Adrenal gland (tissue), 12 donors: Measurements from ENCODE around the gene SUSD1. TPM values are rescaled to one million over a fixed set of nuclear protein-coding genes. Genes with fewer than 3 reads are reported as not detected.
"Not testable (repeated sequence)": the region's sequence is repeated elsewhere in the genome, so short reads cannot be mapped to it uniquely, and the experiment has no call there.

Experiments
- DNase-seq, 7 donors: peaks; one replicate each; pipeline ENCODE4 v3.0.0-alpha.2; 2019 to 2020
- H3K27ac ChIP-seq, 5 donors: fragments of 200-600 bp; sonication (generic) in 4 of 5; 1 replicate in 3 of 5; 2 replicates in 2 of 5; pipeline versions ENCODE4 v1.5.1 to v1.8.0; 2016 to 2020; ENCODE audit warnings: mild to moderate bottlenecking in 1 of 5
- H3K27me3 ChIP-seq: fragments of 200-600 bp; 2 replicates; pipeline ENCODE4 v1.8.0; 2021
- H3K36me3 ChIP-seq, 2 donors: fragments of 200-600 bp; replicated peaks in 1 of 2; 1 replicate in 1 of 2; 2 replicates in 1 of 2; pipeline versions ENCODE4 v1.5.1 to v1.8.0; 2018 to 2022
- H3K4me1 ChIP-seq, 2 donors: fragments of 200-600 bp; replicated peaks in 1 of 2; 1 replicate in 1 of 2; 2 replicates in 1 of 2; pipeline versions ENCODE4 v1.5.1 to v1.8.0; 2018 to 2021
- H3K4me3 ChIP-seq, 4 donors: fragments of 200-600 bp; sonication (generic) in 3 of 4; one replicate each; pipeline ENCODE4 v1.5.1; 2016 to 2018
- H3K9me3 ChIP-seq, 3 donors: fragments of 200-600 bp; sonication (generic) in 1 of 3; replicated peaks in 1 of 3; 1 replicate in 2 of 3; 2 replicates in 1 of 3; pipeline versions ENCODE4 v1.5.1 to v1.8.0; 2016 to 2021
- CTCF ChIP-seq, 6 experiments: fragments of 450-650 bp in 4 of 6; fragments of 200-600 bp in 2 of 6; sonication (generic) in 1 of 6; IDR thresholded peaks; 1 replicate in 5 of 6; 2 replicates in 1 of 6; pipeline versions ENCODE4 v1.5.1 to v1.8.0; 2016 to 2021; ENCODE audit warnings: antibody characterized with exemption in 6 of 6, mild to moderate bottlenecking in 2 of 6, moderate library complexity in 1 of 6
- POLR2A ChIP-seq, 2 donors: fragments of 450-650 bp; IDR thresholded peaks; one replicate each; pipeline ENCODE4 v1.6.1; 2017; ENCODE audit warnings: antibody characterized with exemption in 2 of 2, mild to moderate bottlenecking in 2 of 2, moderate library complexity in 1 of 2
- WGBS, 4 donors: extraction: QIAGEN DNeasy Blood & Tissue Kit in 2 of 4; methylation state at CpG; one replicate each; pipeline versions ENCODE4 v1.1.5 to v1.1.7; 2013 to 2017; 5-methylcytosine and 5-hydroxymethylcytosine counted together
- intact Hi-C, 2 donors: fragments of 100-400 bp; cut with DNase I; formaldehyde crosslinking; loops; one replicate each; pipeline versions ENCODE4 v1.14.1 to v1.15.0; 2022 to 2023
- polyA plus RNA-seq, 3 donors: library from polyadenylated mRNA; stranded (reverse); fragments of 200-250 nt in 2 of 3; fragments of 350-450 nt in 1 of 3; fragmentation: Illumina TruSeq in 1 of 3; extraction: RNeasy Lipid Tissue Mini Kit (QIAGEN cat#74804) in 1 of 3; gene quantifications; one replicate each; pipeline ENCODE4 v1.2.3, GENCODE V29; 2013 to 2014
- total RNA-seq, 9 donors: library from RNA; depleted of rRNA in 4 of 9; stranded (reverse); fragments of >200 nt in 4 of 9; fragments of 120-200 nt in 1 of 9; fragmentation: NEBNext Ultra II Directional in 1 of 9; extraction: Animal tissue kit (Norgen Biotek cat#: 25700) in 1 of 9; gene quantifications; one replicate each; pipeline versions ENCODE4 v1.1.0 to v1.2.4, GENCODE V29; 2013 to 2023
- donor health status: healthy with polysubstance abuse.
- donor health status: Bipolar disorder and iron deficiency.
- donor health status: DM: yes; HTN: yes; CAD: no.
- donor health status: DM: no; HTN: no; CAD: no.
- donor health status: DM: no; HTN: no; CAD: no.
- donor health status: DM: yes; HTN: yes; CAD: no.

Gene SUSD1
- total and polyA plus RNA-seq, 12 donors = 4.7 to 37.0 (median 20.8) TPM

DNA sequence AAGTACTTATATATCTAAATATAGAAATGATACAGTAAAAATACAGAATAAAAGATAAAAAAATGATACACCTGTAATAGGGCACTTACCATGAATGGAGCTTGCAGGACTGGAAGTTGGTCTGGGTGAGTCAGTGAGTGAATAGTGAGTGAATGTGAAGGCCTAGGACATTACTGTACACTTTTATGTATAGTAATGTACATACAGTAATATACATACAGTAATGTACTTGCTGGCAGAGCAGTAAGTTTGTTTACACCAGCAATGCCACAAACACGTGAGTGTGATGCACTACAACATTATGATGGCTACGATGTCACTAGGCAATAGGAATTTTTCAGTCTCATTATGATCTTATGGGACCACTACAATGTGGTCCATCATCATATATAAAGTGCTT, 34.2 kb downstream of the SUSD1 start:
- WGBS, 4 donors = 92 to 97% (median 95%) methylated on average over 2 of the region's 2 CpGs
- intact Hi-C loops = no loop called here
- Histone ChIP-seq H3K27ac (no peak overlapping the region), H3K4me3 (no peak overlapping the region), H3K36me3 (peaks cover 0 to 6% of the 10 kb centered on the region in 2 donors), H3K27me3 (no peaks in the 10 kb centered on the region), H3K9me3 (no peaks in the 10 kb centered on the region), H3K4me1 (no peaks in the 10 kb centered on the region)
- TF ChIP-seq CTCF (IDR thresholded peaks at IDR 0.05) (no peak), POLR2A (IDR thresholded peaks at IDR 0.05) (no peak)
- no peak for DNase-seq

- intact Hi-C loops = no loop called here
- Histone ChIP-seq H3K4me3 (no peak overlapping the region), H3K27ac (no peak overlapping the region), H3K27me3 (no peaks in the 10 kb centered on the region), H3K4me1 (no peaks in the 10 kb centered on the region), H3K36me3 (peaks cover 0 to under 1% of the 10 kb centered on the region in 2 donors), H3K9me3 (no peaks in the 10 kb centered on the region)
- TF ChIP-seq POLR2A (IDR thresholded peaks at IDR 0.05) = no peak
- no peak for TF ChIP-seq CTCF (IDR thresholded peaks at IDR 0.05)
- WGBS, 4 donors = 92 to 96% (median 94%) methylated on average over 3 of the region's 3 CpGs
- no peak for DNase-seq
Observed at GRCh38 chr9:112137066-112137465, 38.0 kb downstream of the SUSD1 start.

GRCh38 chr9:112135706-112136105, 39.4 kb downstream of the SUSD1 start:
- no peak for TF ChIP-seq POLR2A (IDR thresholded peaks at IDR 0.05)
- TF ChIP-seq CTCF (IDR thresholded peaks at IDR 0.05) = no peak

GRCh38 chr9:112133806-112134205, 41.3 kb downstream of the SUSD1 start:
- intact Hi-C loops, H3K27ac ChIP-seq, DNase-seq, H3K36me3 ChIP-seq, H3K27me3 ChIP-seq, H3K9me3 ChIP-seq, H3K4me1 ChIP-seq, H3K4me3 ChIP-seq: not testable (repeated sequence)
- 95 to 100% (median 98%) methylated on average over 1 of the region's 1 CpG for WGBS, 4 donors

More at GRCh38 chr9:112135706-112136105, 39.4 kb downstream of the SUSD1 start:
- Histone ChIP-seq H3K27me3 (no peaks in the 10 kb centered on the region), H3K27ac (no peak overlapping the region), H3K4me1 (no peaks in the 10 kb centered on the region), H3K9me3 (no peaks in the 10 kb centered on the region), H3K4me3 (no peak overlapping the region), H3K36me3 (no peaks in the 10 kb centered on the region)
- intact Hi-C loops = no loop called here
- 53 to 75% (median 70%) methylated on average over 4 of the region's 4 CpGs for WGBS, 4 donors
- DNase-seq = no peak

DNA sequence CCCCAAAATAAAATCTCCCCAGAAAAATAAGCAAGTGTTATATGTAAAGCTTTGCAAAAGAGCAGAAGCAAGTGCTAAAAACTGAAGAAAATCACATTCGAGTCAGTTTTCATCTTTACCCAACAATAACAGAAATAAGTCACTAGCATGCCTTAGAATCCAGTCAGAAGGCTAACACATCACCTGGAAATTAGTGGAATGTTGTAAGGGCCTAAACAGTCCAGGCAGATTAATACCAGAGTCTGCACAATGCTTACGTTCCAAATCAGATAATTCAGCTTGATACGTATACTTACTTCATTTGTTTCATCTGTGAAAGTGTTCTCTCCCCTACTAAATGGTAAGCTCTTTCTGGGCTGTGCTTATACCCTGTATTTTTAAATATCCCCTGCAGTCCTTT, 42.7 kb downstream of the SUSD1 start:
- Histone ChIP-seq H3K4me3 (no peak overlapping the region), H3K27me3 (no peaks in the 10 kb centered on the region), H3K4me1 (no peaks in the 10 kb centered on the region), H3K36me3 (no peaks in the 10 kb centered on the region), H3K9me3 (no peaks in the 10 kb centered on the region), H3K27ac (no peak overlapping the region)
- 92 to 97% (median 94%) methylated on average over 3 of the region's 3 CpGs for WGBS, 4 donors
- intact Hi-C loops = no loop called here
- no peak for DNase-seq
- TF ChIP-seq POLR2A (IDR thresholded peaks at IDR 0.05) = no peak
- no peak for TF ChIP-seq CTCF (IDR thresholded peaks at IDR 0.05)
